IMR-90 (cell line): Measurements from ENCODE around the gene WBP2. TPM values are rescaled to one million over a fixed set of nuclear protein-coding genes. Genes with fewer than 3 reads are reported as not detected.

Experiments used
- ATAC-seq: fragments of 200-7000 bp; cut with Tn5 transposase; 2 replicates; pipeline ENCODE4 v1.9.1; 2020; ENCODE audit warnings: low read depth, mild to moderate bottlenecking, moderate library complexity
- BruUV-seq: library from RNA; stranded (reverse); fragments of 400-500 nt; replicated peaks from 2 replicates; lab custom pipeline; 2021; lab: Mats Ljungman, UMichigan
- CTCF ChIA-PET: fragments of 300-600 bp; formaldehyde crosslinking; extraction: SDS; loops from one replicate; lab custom pipeline; 2021; ENCODE audit warnings: antibody characterized with exemption; lab: Yijun Ruan, JAX
- POLR2A ChIA-PET: fragments of 300-600 bp; sonication (Branson Sonifier 250); formaldehyde crosslinking; loops from one replicate; lab custom pipeline; 2022; ENCODE audit warnings: antibody characterized with exemption; ENCODE audit not compliant: unreplicated experiment; lab: Charles Lee
- DNase-seq: peaks from one replicate; pipeline ENCODE4 v3.0.0; 2013
- H2AFZ ChIP-seq: replicated peaks from 2 replicates; pipeline ENCODE3; 2013; ENCODE audit warnings: low read length, mild to moderate bottlenecking; ENCODE audit not compliant: poor library complexity
- H2AK5ac ChIP-seq: 2 replicates; pipeline ENCODE4 v1.6.1; 2013; ENCODE audit warnings: low read depth, low read length, inconsistent platforms
- H2AK9ac ChIP-seq: replicated peaks from 2 replicates; pipeline ENCODE3; 2013; ENCODE audit warnings: mild to moderate bottlenecking, low read depth, low read length, moderate library complexity; ENCODE audit not compliant: poor library complexity
- H2BK120ac ChIP-seq: 2 replicates; pipeline ENCODE4 v1.6.1; 2013; ENCODE audit warnings: low read depth, low read length, inconsistent platforms
- H2BK15ac ChIP-seq: 3 replicates; pipeline ENCODE4 v1.6.1; 2013; ENCODE audit warnings: low read depth, low read length, inconsistent platforms
- H2BK20ac ChIP-seq: 2 replicates; pipeline ENCODE4 v1.6.1; 2013; ENCODE audit warnings: low read depth, mild to moderate bottlenecking, inconsistent platforms, low read length, moderate library complexity
- H2BK5ac ChIP-seq: 2 replicates; pipeline ENCODE4 v1.6.1; 2013; ENCODE audit warnings: mild to moderate bottlenecking, low read depth, low read length, inconsistent platforms; ENCODE audit not compliant: poor library complexity, severe bottlenecking
- H3K14ac ChIP-seq: replicated peaks from 2 replicates; pipeline ENCODE4 v1.6.1; 2013; ENCODE audit warnings: low read depth, low read length, inconsistent platforms
- H3K18ac ChIP-seq: 2 replicates; pipeline ENCODE4 v1.6.1; 2013; ENCODE audit warnings: low read depth, low read length, control low read depth
- H3K23ac ChIP-seq: 2 replicates; pipeline ENCODE4 v1.6.1; 2013; ENCODE audit warnings: low read depth, low read length, inconsistent platforms
- H3K27ac ChIP-seq: 2 replicates; pipeline ENCODE4 v1.5.1; 2013; ENCODE audit warnings: mild to moderate bottlenecking, control low read depth, low read length; ENCODE audit not compliant: insufficient read depth
- H3K27me3 ChIP-seq: 2 replicates; pipeline ENCODE4 v1.6.1; 2013; ENCODE audit warnings: low read length; ENCODE audit not compliant: control insufficient read depth, insufficient read depth
- H3K36me3 ChIP-seq: 2 replicates; pipeline ENCODE4 v1.6.1; 2013; ENCODE audit warnings: low read length, mixed read lengths; ENCODE audit not compliant: control insufficient read depth, insufficient read depth
- H3K4ac ChIP-seq: 2 replicates; pipeline ENCODE4 v1.6.1; 2013; ENCODE audit warnings: low read depth, low read length, inconsistent platforms
- H3K4me1 ChIP-seq: 2 replicates; pipeline ENCODE4 v1.6.1; 2013; ENCODE audit warnings: low read length, mixed read lengths; ENCODE audit not compliant: control insufficient read depth, insufficient read depth
- H3K4me2 ChIP-seq: 2 replicates; pipeline ENCODE4 v1.6.1; 2013; ENCODE audit warnings: low read depth, mild to moderate bottlenecking, control low read depth, low read length, moderate library complexity
- H3K4me3 ChIP-seq: 2 replicates; pipeline ENCODE4 v1.5.1; 2013; ENCODE audit warnings: low read depth, mild to moderate bottlenecking, control low read depth, low read length, moderate library complexity; ENCODE audit not compliant: insufficient read depth
- H3K56ac ChIP-seq: 2 replicates; pipeline ENCODE4 v1.6.1; 2013; ENCODE audit warnings: low read length, inconsistent platforms; ENCODE audit not compliant: insufficient read depth; ENCODE audit errors: extremely low read depth
- H3K79me1 ChIP-seq, 2 experiments: 2 replicates each; pipeline ENCODE4 v1.6.1; 2013; ENCODE audit warnings: low read length in 2 of 2, inconsistent platforms in 1 of 2, low read depth in 1 of 2
- H3K9ac ChIP-seq: 2 replicates; pipeline ENCODE4 v1.6.1; 2013; ENCODE audit warnings: low read depth, low read length, control low read depth
- H3K9me1 ChIP-seq: 2 replicates; pipeline ENCODE4 v1.6.1; 2013; ENCODE audit warnings: low read length, inconsistent platforms; ENCODE audit not compliant: insufficient read depth
- H3K9me3 ChIP-seq: 2 replicates; pipeline ENCODE4 v1.6.1; 2013; ENCODE audit warnings: low read length; ENCODE audit not compliant: control insufficient read depth, insufficient read depth
- H4K20me1 ChIP-seq: 2 replicates; pipeline ENCODE4 v1.6.1; 2013; ENCODE audit warnings: low read length, inconsistent platforms; ENCODE audit not compliant: insufficient read depth
- H4K5ac ChIP-seq: 2 replicates; pipeline ENCODE4 v1.6.1; 2013; ENCODE audit warnings: mild to moderate bottlenecking, low read depth, low read length, control low read depth
- H4K8ac ChIP-seq, 2 experiments: 2 replicates each; pipeline ENCODE4 v1.6.1; 2013; ENCODE audit warnings: low read depth in 2 of 2, low read length in 2 of 2, control low read depth in 1 of 2, inconsistent platforms in 1 of 2
- H4K91ac ChIP-seq: 2 replicates; pipeline ENCODE4 v1.6.1; 2013; ENCODE audit warnings: low read depth, low read length, inconsistent platforms; ENCODE audit not compliant: insufficient read depth
- BHLHE40 ChIP-seq: fragments of 150-350 bp; IDR thresholded peaks from 2 replicates; pipeline ENCODE4 v1.6.1; 2016; ENCODE audit warnings: mild to moderate bottlenecking, low read depth, low read length
- WGBS, 2 experiments: methylation state at CpG; one replicate each; pipeline versions ENCODE4 v1.1.5 to v1.1.7; 2013; ENCODE audit warnings: missing lambda C conversion rate in 2 of 2; ENCODE audit not compliant: insufficient read length in 1 of 2; ENCODE audit errors: extremely low coverage in 2 of 2; 5-methylcytosine and 5-hydroxymethylcytosine counted together
- dilution Hi-C: fragments of 300-500 bp; cut with HindIII; formaldehyde crosslinking; loops from one replicate; pipeline ENCODE4 v1.14.3; 2018; ENCODE audit warnings: low sequenced_read_pairs; ENCODE audit not compliant: unreplicated experiment
- in situ Hi-C: fragments of 300-500 bp; cut with MboI; formaldehyde crosslinking; loops from 3 replicates; pipeline ENCODE4 v1.14.3; 2019; ENCODE audit warnings: low sequenced_read_pairs, inconsistent platforms, mixed read lengths
- intact Hi-C: fragments of 100-400 bp; cut with micrococcal nuclease; formaldehyde crosslinking; loops from 2 replicates; pipeline ENCODE4 v1.10.0; 2022
- polyA plus RNA-seq, 3 experiments: library from polyadenylated mRNA; depleted of rRNA; stranded (reverse); fragments of >200 nt; gene quantifications; 2 replicates each; pipeline ENCODE4 v1.2.3, GENCODE V29; 2012; ENCODE audit warnings: low replicate concordance in 1 of 3
- total RNA-seq: library from RNA; depleted of rRNA; stranded (reverse); fragments of >200 nt; gene quantifications from 2 replicates; pipeline ENCODE4 v1.2.3, GENCODE V29; 2012

WBP2 gene
- total and polyA plus RNA-seq, 2 of the 4 experiments (the other 2 are of a cell fraction), result 9.0 to 35.5 TPM

- Histone ChIP-seq H2BK5ac (no peak overlapping the region), H3K4me1 (peaks cover 7% of the 10 kb centered on the region), H2BK15ac (no peak overlapping the region), H3K4me2 (no peak overlapping the region), H3K9ac (no peak overlapping the region), H3K9me3 (no peaks in the 10 kb centered on the region), H3K9me1 (peaks cover 18% of the 10 kb centered on the region; the same call in 1 of the 2 replicates), H2AK9ac (no peak overlapping the region), H3K4ac (no peak overlapping the region), H3K36me3 (peaks cover 59% of the 10 kb centered on the region), H2AFZ (peak overlapping the region; percentile 6), H2BK20ac (no peak overlapping the region), H3K79me1 (peaks cover 7 to 33% of the 10 kb centered on the region in 2 experiments), H3K23ac (no peak overlapping the region), H4K5ac (no peak overlapping the region), H3K27me3 (no peaks in the 10 kb centered on the region), H4K8ac (no peak overlapping the region), H3K18ac (no peak overlapping the region), H3K14ac (no peak overlapping the region), H4K91ac (no peak overlapping the region), H3K4me3 (no peak overlapping the region), H3K27ac (no peak overlapping the region), H4K20me1 (peaks cover 14% of the 10 kb centered on the region; the same call in 1 of the 2 replicates), H2AK5ac (no peak overlapping the region), H3K56ac (no peak overlapping the region), H2BK120ac (no peak overlapping the region)
- WGBS, 2 experiments, result 91% methylated on average over 4 of the region's 24 CpGs; no CpG with 5 or more reads in 1 of the 2 experiments
- in situ Hi-C loops, result no loop called here
- BruUV-seq, result no TSS peak
- ATAC-seq, result no peak
- ChIA-PET CTCF (no interaction called here), POLR2A (interaction anchor here (0.5 to 1.1 kb wide), 2 partner anchors 33 kb away, joined by 3 to 4 read pairs; a partner anchor contains a TSS)
- DNase-seq, result no peak
- dilution Hi-C loops, result no loop called here
- no peak for TF ChIP-seq BHLHE40
- intact Hi-C loops, result no loop called here
These were observed 41.8 kb downstream of the WBP2 start for GRCh38 chr17:75813081-75814020.
